ENCODE data around the gene PELI1.
"Not testable (repeated sequence)": the region's sequence is repeated elsewhere in the genome, so short reads cannot be mapped to it uniquely, and the experiment has no call there.

DNA sequence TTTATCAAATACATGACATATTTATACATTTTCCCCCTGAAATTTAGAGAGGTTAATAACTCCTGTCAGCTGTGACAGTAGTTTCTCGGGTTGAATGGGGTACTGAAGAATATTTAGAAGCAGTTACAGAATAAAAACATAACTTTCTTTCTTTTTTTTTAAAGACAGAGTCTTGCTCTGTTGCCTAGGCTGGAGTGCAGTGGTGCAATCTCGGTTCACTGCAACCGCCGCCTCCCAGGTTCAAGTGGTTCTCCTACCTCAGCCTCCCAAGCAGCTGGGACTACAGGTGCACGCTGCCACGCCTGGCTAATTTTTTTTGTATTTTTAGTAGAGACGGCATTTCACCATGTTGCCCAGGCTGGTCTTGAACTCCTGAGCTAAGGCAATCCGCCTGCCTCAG lies 43.6 kb downstream of the PELI1 start:
- TF ChIP-seq EP300, CTCF, POLR2AphosphoS5, POLR2A (IDR thresholded peaks at IDR 0.05): not testable (repeated sequence)

Measured in upper lobe of left lung (tissue), 4 donors.